HL-60 (cell line): ENCODE measurements around the gene LPCAT2.

Experiments
- DNase-seq, 2 experiments: peaks; one replicate each; pipeline ENCODE4 v3.0.0-alpha.2; 2010 to 2020; ENCODE audit warnings: low read depth in 1 of 2, low spot score in 1 of 2
- H3K27ac ChIP-seq: fragments of 250-450 bp; sonication (Bioruptor Pico); replicated peaks from 2 replicates; pipeline ENCODE4 v1.5.1; 2020; ENCODE audit warnings: mild to moderate bottlenecking, moderate library complexity
- H3K27me3 ChIP-seq: fragments of 250-450 bp; sonication (Bioruptor Pico); 2 replicates; pipeline ENCODE4 v1.5.1; 2021; ENCODE audit warnings: mild to moderate bottlenecking, moderate library complexity; ENCODE audit not compliant: insufficient read depth, poor library complexity, severe bottlenecking
- H3K4me3 ChIP-seq: replicated peaks from 2 replicates; pipeline ENCODE4 v1.5.1; 2011; ENCODE audit warnings: mild to moderate bottlenecking, control low read depth, low read length; ENCODE audit not compliant: insufficient read depth
- CTCF ChIP-seq: IDR thresholded peaks from one replicate; pipeline ENCODE4 v1.5.1; 2011; ENCODE audit warnings: low read length, control low read depth, inconsistent platforms; ENCODE audit not compliant: insufficient read depth
- GABPA ChIP-seq: IDR thresholded peaks from 2 replicates; pipeline ENCODE4 v1.6.1; 2012; ENCODE audit warnings: low read depth
- POLR2AphosphoS5 ChIP-seq: IDR thresholded peaks from 2 replicates; pipeline ENCODE4 v1.6.1; 2012; ENCODE audit warnings: low read depth
- REST ChIP-seq: IDR thresholded peaks from 2 replicates; pipeline ENCODE4 v1.6.1; 2012; ENCODE audit warnings: low read depth; ENCODE audit not compliant: insufficient replicate concordance
- SPI1 ChIP-seq: IDR thresholded peaks from 2 replicates; pipeline ENCODE4 v1.6.1; 2012; ENCODE audit warnings: low read depth, mild to moderate bottlenecking, borderline replicate concordance
- long read RNA-seq: library from polyadenylated mRNA; unstranded; transcript quantifications from one replicate; pipeline ENCODE4 v2.0.0, GENCODE V29; 2020

The LPCAT2 gene
- long read RNA-seq, full-length matches to known transcripts = 103 of 141 reads
- long read RNA-seq, partial matches to known transcripts = 6 of 141 reads
- long read RNA-seq, other reads (novel, unspliced or antisense) = 32 of 141 reads

- Histone ChIP-seq H3K27ac (peak within 1 kb of the TSS; percentile 91), H3K27me3 (no peaks in the 10 kb centered on the region), H3K4me3 (peak within 1 kb of the TSS; percentile 82)
- TF ChIP-seq REST (peak; percentile 48), GABPA (no peak), POLR2AphosphoS5 (peak; percentile 82), SPI1 (peak; percentile 55; the same call in 1 of the 2 replicates), CTCF (no peak)
- peak; percentile 87 to 93 for DNase-seq
Measured at GRCh38 chr16:55508941-55509931, at the start of gene LPCAT2. Gene LPCAT2 (plus strand): TSS chr16:55509072. CDS start chr16:55509182, 110 bp downstream.

- no peaks in the 10 kb centered on the region for H3K27me3 ChIP-seq
- no peak overlapping the region for H3K4me3 ChIP-seq
- H3K27ac ChIP-seq = no peak overlapping the region
- no peak for DNase-seq
- TF ChIP-seq POLR2AphosphoS5 = no peak
- TF ChIP-seq CTCF = no peak
- TF ChIP-seq GABPA = no peak
- no peak for TF ChIP-seq SPI1
- no peak for TF ChIP-seq REST
Measured at GRCh38 chr16:55462241-55462640, 46.6 kb upstream of the LPCAT2 start.

GRCh38 chr16:55464375-55464774 lies 44.5 kb upstream of the LPCAT2 start:
- Histone ChIP-seq H3K4me3 (no peak overlapping the region), H3K27me3 (no peaks in the 10 kb centered on the region), H3K27ac (no peak overlapping the region)
- TF ChIP-seq CTCF (no peak), GABPA (no peak), REST (no peak), SPI1 (no peak), POLR2AphosphoS5 (no peak)
- DNase-seq = no peak
